HG03103 (cell line): Measurements from ENCODE around the gene NEUROD1.

ENCODE experiments used
- ATAC-seq: cut with Tn5 transposase; IDR thresholded peaks from one replicate; pipeline ENCODE4 v1.9.1; 2021; ENCODE audit warnings: low read depth; ENCODE audit not compliant: unreplicated experiment

NEUROD1 gene

GRCh38 chr2:181643151-181643550, 37.2 kb downstream of the NEUROD1 start:
- no peak for ATAC-seq

- ATAC-seq: no peak
Measured at GRCh38 chr2:181642086-181642485, 38.2 kb downstream of the NEUROD1 start.

GRCh38 chr2:181639686-181640085, 40.6 kb downstream of the NEUROD1 start:
- no peak for ATAC-seq

GRCh38 chr2:181632733-181633401, 47.5 kb downstream of the NEUROD1 start:
- no peak for ATAC-seq

GRCh38 chr2:181628590-181629585, 51.4 kb downstream of the NEUROD1 start:
- no peak for ATAC-seq

- ATAC-seq: no peak
Measured at GRCh38 chr2:181627545-181627944, 52.8 kb downstream of the NEUROD1 start.

- no peak for ATAC-seq
Measured at GRCh38 chr2:181626671-181627070, 53.6 kb downstream of the NEUROD1 start.
